Measurements from ENCODE around the gene PIP5K1C.

DNA sequence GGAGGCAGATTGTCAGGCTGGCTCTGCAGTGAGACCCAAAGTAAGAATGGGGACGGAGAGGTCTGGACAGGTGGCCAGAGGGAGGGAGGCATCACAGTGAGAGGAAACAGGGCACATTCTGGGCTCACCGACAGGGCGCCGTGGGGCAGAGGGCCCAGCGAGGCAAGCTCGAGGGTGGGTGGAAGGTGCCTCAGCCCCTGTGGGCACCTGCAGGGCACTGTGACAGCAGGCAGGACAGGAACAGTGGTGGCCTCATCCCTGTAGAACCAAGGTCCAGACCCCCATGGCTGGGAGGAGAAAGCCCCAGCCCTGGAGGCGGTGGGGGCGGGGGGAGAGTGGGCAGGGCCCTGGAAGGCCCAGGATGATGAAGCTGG lies 27.7 kb downstream of the PIP5K1C start:
- TF ChIP-seq, protein P1, sequence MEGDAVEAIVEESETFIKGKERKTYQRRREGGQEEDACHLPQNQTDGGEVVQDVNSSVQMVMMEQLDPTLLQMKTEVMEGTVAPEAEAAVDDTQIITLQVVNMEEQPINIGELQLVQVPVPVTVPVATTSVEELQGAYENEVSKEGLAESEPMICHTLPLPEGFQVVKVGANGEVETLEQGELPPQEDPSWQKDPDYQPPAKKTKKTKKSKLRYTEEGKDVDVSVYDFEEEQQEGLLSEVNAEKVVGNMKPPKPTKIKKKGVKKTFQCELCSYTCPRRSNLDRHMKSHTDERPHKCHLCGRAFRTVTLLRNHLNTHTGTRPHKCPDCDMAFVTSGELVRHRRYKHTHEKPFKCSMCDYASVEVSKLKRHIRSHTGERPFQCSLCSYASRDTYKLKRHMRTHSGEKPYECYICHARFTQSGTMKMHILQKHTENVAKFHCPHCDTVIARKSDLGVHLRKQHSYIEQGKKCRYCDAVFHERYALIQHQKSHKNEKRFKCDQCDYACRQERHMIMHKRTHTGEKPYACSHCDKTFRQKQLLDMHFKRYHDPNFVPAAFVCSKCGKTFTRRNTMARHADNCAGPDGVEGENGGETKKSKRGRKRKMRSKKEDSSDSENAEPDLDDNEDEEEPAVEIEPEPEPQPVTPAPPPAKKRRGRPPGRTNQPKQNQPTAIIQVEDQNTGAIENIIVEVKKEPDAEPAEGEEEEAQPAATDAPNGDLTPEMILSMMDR (IDR thresholded peaks at IDR 0.05): no peak
- no peak for TF ChIP-seq POLR2A (IDR thresholded peaks at IDR 0.05)

All from body of pancreas (tissue), 4 donors.